Activated T-helper 1 cell treated with anti-CD3 and anti-CD28 coated beads, Interleukin-12 subunit alpha, Interleukin-12 subunit beta, Interleukin-2, Interleukin-4 antibody, amounts not matched to agents 30 ng/mL and 10 ng/mL and 1 ng/mL, durations not matched to agents 14 hours and 24 hours and 36 hours (primary cell): ENCODE measurements around the gene CRIM1. TPM values are rescaled to one million over a fixed set of nuclear protein-coding genes. Genes with fewer than 3 reads are reported as not detected.

Experiments
- DNase-seq: peaks from one replicate; pipeline ENCODE4 v3.0.0; 2021; ENCODE audit warnings: low spot score
- H3K27ac Mint-ChIP-seq: one replicate; pipeline ENCODE4 v1.8.0; 2021; ENCODE audit warnings: mild to moderate bottlenecking, mixed read lengths
- H3K27me3 Mint-ChIP-seq: one replicate; pipeline ENCODE4 v1.8.0; 2022; ENCODE audit warnings: mild to moderate bottlenecking, moderate library complexity, mixed read lengths; ENCODE audit not compliant: insufficient read depth
- H3K36me3 Mint-ChIP-seq: one replicate; pipeline ENCODE4 v1.8.0; 2021; ENCODE audit warnings: low read depth, mixed read lengths
- H3K4me1 Mint-ChIP-seq: one replicate; pipeline ENCODE4 v1.8.0; 2021; ENCODE audit warnings: low read depth, mixed read lengths
- H3K4me3 Mint-ChIP-seq: one replicate; pipeline ENCODE4 v1.8.0; 2021; ENCODE audit warnings: mild to moderate bottlenecking, moderate library complexity, mixed read lengths
- H3K9me3 Mint-ChIP-seq: one replicate; pipeline ENCODE4 v1.8.0; 2021; ENCODE audit warnings: mixed read lengths
- intact Hi-C: fragments of 100-400 bp; cut with micrococcal nuclease; formaldehyde crosslinking; loops from one replicate; pipeline ENCODE4 v1.15.1; 2024
- total RNA-seq: library from RNA; stranded (reverse); gene quantifications from 2 replicates; pipeline ENCODE4 v1.2.3, GENCODE V29; 2022

Gene CRIM1
- total RNA-seq, 1 donor from 2014 or later: 15.3 TPM

GRCh38 chr2:36427790-36428243, 72.2 kb downstream of the CRIM1 start:
- no peak overlapping the region for H3K4me3 Mint-ChIP-seq
- H3K27me3 Mint-ChIP-seq: peaks cover 4% of the 10 kb centered on the region
- H3K27ac Mint-ChIP-seq: no peak overlapping the region
- H3K9me3 Mint-ChIP-seq: no peaks in the 10 kb centered on the region
- DNase-seq: no peak
- intact Hi-C loops: no loop called here
- H3K4me1 Mint-ChIP-seq: no peaks in the 10 kb centered on the region
- no peaks in the 10 kb centered on the region for H3K36me3 Mint-ChIP-seq

DNA sequence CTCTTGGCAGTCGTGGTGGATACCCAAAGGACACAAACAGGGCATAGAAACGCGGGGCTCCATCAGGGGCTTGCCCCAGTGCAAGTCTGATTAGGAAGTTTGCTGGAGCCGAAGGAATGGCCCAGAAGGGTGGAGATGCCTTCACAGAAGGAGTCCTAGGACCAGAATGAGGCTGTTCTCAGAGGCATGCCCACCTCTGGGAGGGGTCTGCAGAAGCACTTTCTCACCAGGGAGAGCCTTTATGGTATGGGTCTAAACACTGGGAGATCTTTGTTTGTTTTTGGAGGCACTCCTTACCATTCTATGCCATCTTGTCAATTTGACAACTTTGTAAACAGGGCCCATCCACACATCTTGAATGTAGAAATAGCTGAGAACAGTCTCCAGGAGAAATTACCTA, 75.0 kb downstream of the CRIM1 start:
- intact Hi-C loops: no loop called here
- Mint-ChIP-seq H3K4me1 (no peaks in the 10 kb centered on the region), H3K27ac (no peak overlapping the region), H3K9me3 (no peaks in the 10 kb centered on the region), H3K36me3 (no peaks in the 10 kb centered on the region), H3K4me3 (no peak overlapping the region), H3K27me3 (peaks cover 8% of the 10 kb centered on the region)
- DNase-seq: no peak

GRCh38 chr2:36432479-36432878, 76.9 kb downstream of the CRIM1 start:
- intact Hi-C loops: no loop called here
- Mint-ChIP-seq H3K4me3 (no peak overlapping the region), H3K9me3 (no peaks in the 10 kb centered on the region), H3K4me1 (no peaks in the 10 kb centered on the region), H3K27me3 (peaks cover 8% of the 10 kb centered on the region), H3K27ac (no peak overlapping the region), H3K36me3 (no peaks in the 10 kb centered on the region)
- DNase-seq: no peak

GRCh38 chr2:36433311-36434217, 78.0 kb downstream of the CRIM1 start:
- intact Hi-C loops: no loop called here
- peaks cover 8% of the 10 kb centered on the region for H3K27me3 Mint-ChIP-seq
- H3K4me1 Mint-ChIP-seq: no peaks in the 10 kb centered on the region
- no peak overlapping the region for H3K4me3 Mint-ChIP-seq
- DNase-seq: no peak
- H3K36me3 Mint-ChIP-seq: no peaks in the 10 kb centered on the region
- H3K27ac Mint-ChIP-seq: no peak overlapping the region
- no peaks in the 10 kb centered on the region for H3K9me3 Mint-ChIP-seq

- Mint-ChIP-seq H3K9me3 (no peaks in the 10 kb centered on the region), H3K27me3 (peaks cover 8% of the 10 kb centered on the region), H3K36me3 (peaks cover 7% of the 10 kb centered on the region), H3K4me1 (peaks cover 13% of the 10 kb centered on the region), H3K4me3 (no peak overlapping the region), H3K27ac (no peak overlapping the region)
- no peak for DNase-seq
- intact Hi-C loops: no loop called here
Observed at GRCh38 chr2:36438449-36438977, 82.9 kb downstream of the CRIM1 start.

- H3K9me3 Mint-ChIP-seq: no peaks in the 10 kb centered on the region
- H3K4me1 Mint-ChIP-seq: peaks cover 13% of the 10 kb centered on the region
- intact Hi-C loops: no loop called here
- DNase-seq: no peak
- peaks cover 8% of the 10 kb centered on the region for H3K27me3 Mint-ChIP-seq
- H3K27ac Mint-ChIP-seq: no peak overlapping the region
- no peak overlapping the region for H3K4me3 Mint-ChIP-seq
- H3K36me3 Mint-ChIP-seq: peaks cover 7% of the 10 kb centered on the region
Observed at GRCh38 chr2:36439084-36439483, 83.5 kb downstream of the CRIM1 start.

GRCh38 chr2:36441065-36441625, 85.6 kb downstream of the CRIM1 start:
- Mint-ChIP-seq H3K4me1 (peaks cover 13% of the 10 kb centered on the region), H3K9me3 (no peaks in the 10 kb centered on the region), H3K4me3 (no peak overlapping the region), H3K36me3 (peaks cover 7% of the 10 kb centered on the region), H3K27ac (no peak overlapping the region), H3K27me3 (peaks cover 7% of the 10 kb centered on the region)
- intact Hi-C loops: no loop called here
- DNase-seq: no peak

DNA sequence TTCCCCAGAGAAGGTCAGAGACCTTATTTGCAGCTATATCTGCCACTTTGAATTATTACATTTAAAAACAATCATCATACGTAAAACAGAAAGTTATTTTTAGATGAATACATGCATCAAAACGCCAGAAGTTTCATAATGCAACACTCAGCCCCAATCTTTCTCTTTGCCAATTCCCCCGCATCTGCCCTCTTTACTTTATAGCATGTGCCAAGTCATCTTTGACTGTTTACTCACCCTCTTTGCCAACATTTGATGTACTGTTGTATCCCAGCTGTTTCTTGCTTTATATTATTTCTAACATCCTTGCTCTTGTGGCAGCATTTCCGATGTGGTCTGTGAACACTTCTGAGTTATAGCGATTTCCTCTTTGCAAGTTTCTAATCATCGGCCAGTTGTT, 86.2 kb downstream of the CRIM1 start:
- peaks cover 7% of the 10 kb centered on the region for H3K27me3 Mint-ChIP-seq
- H3K4me1 Mint-ChIP-seq: peaks cover 13% of the 10 kb centered on the region
- DNase-seq: no peak
- no peak overlapping the region for H3K4me3 Mint-ChIP-seq
- intact Hi-C loops: no loop called here
- H3K27ac Mint-ChIP-seq: no peak overlapping the region
- H3K9me3 Mint-ChIP-seq: no peaks in the 10 kb centered on the region
- H3K36me3 Mint-ChIP-seq: peaks cover 7% of the 10 kb centered on the region

DNA sequence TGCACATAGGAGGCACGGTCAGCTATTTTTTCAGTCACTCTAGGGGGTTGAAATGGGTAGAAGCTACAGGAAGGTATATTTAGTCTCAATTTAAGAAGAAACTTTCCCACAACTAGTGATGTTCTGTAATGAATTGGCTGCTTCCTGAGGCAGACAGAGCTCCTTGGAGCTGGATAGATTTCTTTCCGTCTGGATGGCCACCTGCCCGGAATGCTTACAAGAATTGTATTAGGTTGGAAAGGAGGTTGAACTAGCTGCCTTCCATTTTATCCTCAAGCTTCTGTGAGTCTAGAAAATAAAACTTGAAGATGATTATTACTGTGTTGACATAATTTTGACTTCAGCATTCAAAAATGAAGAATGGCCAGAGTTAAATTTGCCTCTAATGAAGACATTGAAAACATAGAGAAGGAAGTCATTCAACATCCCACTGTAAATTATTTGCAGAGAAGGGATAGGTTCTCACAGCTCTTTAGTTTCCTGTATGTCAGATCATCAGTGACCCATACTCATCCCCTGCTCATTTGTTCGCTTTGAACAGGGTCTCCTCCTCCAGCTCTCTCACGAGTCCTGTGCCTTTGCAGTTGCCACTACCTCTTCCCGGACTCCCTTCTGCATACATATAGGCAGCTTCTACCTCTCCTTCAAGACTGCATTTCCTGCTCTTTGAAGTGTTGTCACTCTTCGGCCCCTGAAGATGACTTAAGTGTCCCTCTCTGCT, 88.8 kb downstream of the CRIM1 start:
- peaks cover 13% of the 10 kb centered on the region for H3K4me1 Mint-ChIP-seq
- no peak overlapping the region for H3K4me3 Mint-ChIP-seq
- peaks cover 3% of the 10 kb centered on the region for H3K27me3 Mint-ChIP-seq
- intact Hi-C loops: no loop called here
- peaks cover 9% of the 10 kb centered on the region for H3K36me3 Mint-ChIP-seq
- no peaks in the 10 kb centered on the region for H3K9me3 Mint-ChIP-seq
- no peak for DNase-seq
- H3K27ac Mint-ChIP-seq: no peak overlapping the region

DNA sequence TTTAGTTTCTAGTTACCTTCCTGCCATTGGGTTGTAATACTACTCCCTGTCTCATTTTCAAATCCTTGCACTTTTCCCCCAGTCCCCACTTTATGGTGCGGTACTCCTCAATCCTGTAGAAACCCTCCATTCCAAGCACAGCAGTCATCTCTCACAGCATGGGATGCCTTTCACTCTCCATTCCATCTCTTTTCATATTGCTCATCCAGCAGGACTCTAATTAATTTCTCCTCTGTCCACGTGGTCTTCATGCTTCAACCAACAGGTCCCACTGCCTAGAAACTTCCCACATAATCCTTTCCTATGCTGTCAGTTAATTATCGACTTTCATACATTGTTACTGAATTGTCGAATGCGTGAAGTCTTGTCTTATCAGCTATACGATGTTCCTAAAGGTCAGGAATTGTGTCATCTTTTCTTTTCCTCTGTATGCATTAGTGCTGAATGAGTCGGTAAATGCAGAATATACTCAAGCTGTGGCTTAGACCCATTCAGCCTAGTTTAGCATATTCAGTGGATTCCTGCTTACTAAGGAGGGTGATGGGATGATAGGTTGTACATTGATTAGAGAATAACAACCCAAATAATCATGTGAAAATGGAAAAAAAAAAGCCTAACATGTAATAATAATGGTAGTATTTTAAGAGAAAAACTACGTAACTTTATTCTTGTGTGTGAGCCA, 89.7 kb downstream of the CRIM1 start:
- intact Hi-C loops: no loop called here
- Mint-ChIP-seq H3K4me1 (peaks cover 13% of the 10 kb centered on the region), H3K4me3 (no peak overlapping the region), H3K9me3 (no peaks in the 10 kb centered on the region), H3K27me3 (peaks cover 2% of the 10 kb centered on the region), H3K36me3 (peaks cover 9% of the 10 kb centered on the region), H3K27ac (no peak overlapping the region)
- no peak for DNase-seq

DNA sequence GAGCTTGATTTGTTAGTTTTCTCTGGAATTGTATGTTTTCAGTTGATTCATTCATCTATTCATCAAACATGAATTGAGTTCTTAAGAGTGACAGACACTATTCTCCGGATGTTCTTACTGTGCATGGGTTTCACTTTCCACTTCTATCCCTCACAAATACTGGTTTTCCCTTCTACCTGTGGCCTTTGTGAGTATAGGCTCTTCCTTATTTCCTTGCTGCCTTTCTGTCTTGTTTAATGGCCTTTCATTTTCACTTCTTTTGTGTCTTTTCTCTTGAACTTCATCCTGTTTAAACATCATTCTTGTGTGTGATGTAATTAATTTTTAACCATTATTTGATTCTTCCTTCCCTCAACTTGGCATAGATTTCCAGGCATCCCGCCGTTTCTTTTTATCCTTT, 90.7 kb downstream of the CRIM1 start:
- no peak overlapping the region for H3K4me3 Mint-ChIP-seq
- peaks cover 13% of the 10 kb centered on the region for H3K4me1 Mint-ChIP-seq
- H3K27ac Mint-ChIP-seq: no peak overlapping the region
- intact Hi-C loops: no loop called here
- no peaks in the 10 kb centered on the region for H3K9me3 Mint-ChIP-seq
- H3K27me3 Mint-ChIP-seq: peaks cover 2% of the 10 kb centered on the region
- H3K36me3 Mint-ChIP-seq: peaks cover 9% of the 10 kb centered on the region
- DNase-seq: no peak

DNA sequence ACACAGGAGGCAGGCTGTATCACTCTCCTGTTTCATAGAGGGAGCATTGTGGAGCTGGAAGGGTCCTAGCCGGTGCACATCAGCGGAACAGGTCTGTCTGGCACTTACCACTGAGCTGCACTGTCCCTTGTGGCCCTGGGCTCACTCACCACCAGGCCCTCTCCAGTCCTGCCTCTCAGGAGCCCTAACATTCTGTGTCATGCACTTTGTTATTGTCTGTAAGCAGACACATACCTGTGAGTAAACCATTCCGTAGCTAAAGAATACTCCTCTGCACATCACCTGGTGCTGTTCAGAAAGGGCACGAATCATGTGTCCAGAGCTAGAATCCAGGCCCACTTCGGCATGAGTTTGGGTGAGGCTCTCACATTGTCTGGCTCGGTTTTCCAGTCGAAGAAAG, 93.6 kb downstream of the CRIM1 start:
- H3K4me3 Mint-ChIP-seq: no peak overlapping the region
- intact Hi-C loops: no loop called here
- peaks cover 2% of the 10 kb centered on the region for H3K27me3 Mint-ChIP-seq
- no peak overlapping the region for H3K27ac Mint-ChIP-seq
- no peaks in the 10 kb centered on the region for H3K9me3 Mint-ChIP-seq
- no peaks in the 10 kb centered on the region for H3K4me1 Mint-ChIP-seq
- no peak for DNase-seq
- H3K36me3 Mint-ChIP-seq: peaks cover 2% of the 10 kb centered on the region
